Stimulated activated CD8-positive, alpha-beta memory T cell treated with anti-CD3 and anti-CD28 coated beads, Interleukin-12 subunit alpha, Interleukin-12 subunit beta, amount 100 ng/mL, for 24 hours (primary cell): ENCODE results near the gene GFPT1.

Source experiments
- DNase-seq: peaks from one replicate; pipeline ENCODE4 v3.0.0-alpha.2; 2020; ENCODE audit errors: extremely low read depth

Gene GFPT1

GRCh38 chr2:69316550-69316949 is 70.5 kb downstream of the GFPT1 start:
- DNase-seq = no peak

GRCh38 chr2:69315160-69315761 is 71.8 kb downstream of the GFPT1 start:
- no peak for DNase-seq

- DNase-seq = no peak
Observed at GRCh38 chr2:69311024-69311416, 76.0 kb downstream of the GFPT1 start.

GRCh38 chr2:69310111-69311023 is 76.7 kb downstream of the GFPT1 start:
- DNase-seq = no peak

GRCh38 chr2:69309351-69310110 is 77.5 kb downstream of the GFPT1 start:
- DNase-seq = no peak

- no peak for DNase-seq
Observed at GRCh38 chr2:69308338-69308737, 78.7 kb downstream of the GFPT1 start.

GRCh38 chr2:69307579-69308064 is 79.4 kb downstream of the GFPT1 start:
- no peak for DNase-seq

- DNase-seq = peak; percentile 41
Observed at GRCh38 chr2:69306822-69307578, 80.0 kb downstream of the GFPT1 start.

- DNase-seq = no peak
Observed at GRCh38 chr2:69306393-69306821, 80.6 kb downstream of the GFPT1 start.

GRCh38 chr2:69305712-69306392 is 81.2 kb downstream of the GFPT1 start:
- DNase-seq = no peak

- DNase-seq = no peak
Observed at GRCh38 chr2:69305166-69305565, 81.9 kb downstream of the GFPT1 start.

GRCh38 chr2:69304656-69305055 is 82.4 kb downstream of the GFPT1 start:
- no peak for DNase-seq

GRCh38 chr2:69300650-69301049 is 86.4 kb downstream of the GFPT1 start:
- no peak for DNase-seq

- DNase-seq = no peak
Observed at GRCh38 chr2:69299772-69300516, 87.1 kb downstream of the GFPT1 start.

- DNase-seq = no peak
Observed at GRCh38 chr2:69298862-69299261, 88.2 kb downstream of the GFPT1 start.

GRCh38 chr2:69298261-69298660 is 88.8 kb downstream of the GFPT1 start:
- no peak for DNase-seq

- no peak for DNase-seq
Observed at GRCh38 chr2:69297216-69297615, 89.8 kb downstream of the GFPT1 start.

- DNase-seq = no peak
Observed at GRCh38 chr2:69296421-69296820, 90.6 kb downstream of the GFPT1 start.

- DNase-seq = no peak
Observed at GRCh38 chr2:69292256-69292655, 94.8 kb downstream of the GFPT1 start.

- no peak for DNase-seq
Observed at GRCh38 chr2:69291721-69292120, 95.3 kb downstream of the GFPT1 start.
